ENCODE data around the gene GPX7.

GRCh38 chr1:52558941-52559340, 43.2 kb upstream of the GPX7 start:
- TF ChIP-seq POLR2A (IDR thresholded peaks at IDR 0.05; ENCODE audit: low read depth, low read length) (no peak), TAF1 (IDR thresholded peaks at IDR 0.05; ENCODE audit: borderline replicate concordance, low read depth, low read length) (no peak), POLR2AphosphoS5 (IDR thresholded peaks at IDR 0.05; ENCODE audit: low read depth, low read length) (no peak)
